Spleen (tissue), 11 donors: ENCODE data around the gene BECN2. TPM values are rescaled to one million over a fixed set of nuclear protein-coding genes. Genes with fewer than 3 reads are reported as not detected.
A peak's percentile ranks its signal among the peaks of the same experiment; 100 is the strongest.
"Not testable (repeated sequence)": the region's sequence is repeated elsewhere in the genome, so short reads cannot be mapped to it uniquely, and the experiment has no call there.

Experiments
- DNase-seq: peaks from one replicate; pipeline ENCODE4 v3.0.0-alpha.2; 2020
- H3K27ac ChIP-seq, 8 donors: fragments of 200-600 bp; sonication (generic) in 7 of 8; 1 replicate in 4 of 8; 2 replicates in 4 of 8; pipeline versions ENCODE4 v1.5.0 to v1.8.0; 2016 to 2021; ENCODE audit warnings: inconsistent platforms in 4 of 8, mild to moderate bottlenecking in 4 of 8, moderate library complexity in 1 of 8
- H3K27me3 ChIP-seq, 7 donors: fragments of 200-600 bp; sonication (generic) in 6 of 7; replicated peaks in 1 of 7; 1 replicate in 4 of 7; 2 replicates in 3 of 7; pipeline versions ENCODE4 v1.5.0 to v1.8.0; 2016 to 2021; ENCODE audit warnings: inconsistent platforms in 3 of 7, mild to moderate bottlenecking in 1 of 7
- H3K36me3 ChIP-seq, 6 donors: fragments of 200-600 bp; sonication (generic) in 5 of 6; 1 replicate in 4 of 6; 2 replicates in 2 of 6; pipeline versions ENCODE4 v1.5.0 to v1.8.0; 2016 to 2021; ENCODE audit warnings: inconsistent platforms in 2 of 6
- H3K4me1 ChIP-seq, 6 donors: fragments of 200-600 bp; sonication (generic) in 5 of 6; 1 replicate in 3 of 6; 2 replicates in 3 of 6; pipeline versions ENCODE4 v1.5.0 to v1.8.0; 2016 to 2021; ENCODE audit warnings: inconsistent platforms in 3 of 6
- H3K4me3 ChIP-seq, 8 donors: fragments of 200-600 bp; sonication (generic) in 7 of 8; 1 replicate in 4 of 8; 2 replicates in 4 of 8; pipeline versions ENCODE4 v1.5.0 to v1.8.0; 2016 to 2021; ENCODE audit warnings: inconsistent platforms in 4 of 8, mild to moderate bottlenecking in 4 of 8, moderate library complexity in 2 of 8
- H3K9me3 ChIP-seq, 8 donors: fragments of 200-600 bp; sonication (generic) in 7 of 8; 1 replicate in 4 of 8; 2 replicates in 4 of 8; pipeline versions ENCODE4 v1.5.0 to v1.8.0; 2016 to 2021; ENCODE audit warnings: inconsistent platforms in 4 of 8
- CTCF ChIP-seq, 11 experiments: fragments of 200-600 bp in 7 of 11; fragments of 450-650 bp in 4 of 11; sonication (generic) in 4 of 11; IDR thresholded peaks in 8 of 11; conservative IDR thresholded peaks in 3 of 11; 1 replicate in 7 of 11; 2 replicates in 4 of 11; pipeline versions ENCODE4 v1.4.0 to v1.8.0; 2016 to 2021; ENCODE audit warnings: antibody characterized with exemption in 11 of 11, inconsistent platforms in 4 of 11, mild to moderate bottlenecking in 1 of 11
- POLR2A ChIP-seq, 3 donors: fragments of 450-650 bp; IDR thresholded peaks; one replicate each; pipeline ENCODE4 v1.5.1; 2017; ENCODE audit warnings: antibody characterized with exemption in 3 of 3, mild to moderate bottlenecking in 1 of 3
- POLR2AphosphoS5 ChIP-seq, 3 donors: sonication (generic); formaldehyde crosslinking; IDR thresholded peaks; one replicate each; pipeline ENCODE4 v1.5.1; 2017; ENCODE audit warnings: antibody characterized with exemption in 3 of 3
- WGBS, 5 donors: extraction: QIAGEN DNeasy Blood & Tissue Kit in 3 of 5; methylation state at CpG; one replicate each; pipeline versions ENCODE4 v1.1.5 to v1.1.7; 2013 to 2018; 5-methylcytosine and 5-hydroxymethylcytosine counted together
- intact Hi-C: fragments of 100-400 bp; cut with DNase I; formaldehyde crosslinking; loops from one replicate; pipeline ENCODE4 v1.15.0; 2023; ENCODE audit warnings: low total_unique reads
- polyA plus RNA-seq, 3 donors: library from polyadenylated mRNA; stranded (reverse); fragments of 200-250 nt; gene quantifications; one replicate each; pipeline ENCODE4 v1.2.1, GENCODE V29; 2013
- total RNA-seq, 7 donors: library from RNA; depleted of rRNA in 3 of 7; stranded (reverse); fragments of >200 nt in 3 of 7; fragmentation: NEBNext Ultra II Directional in 4 of 7; extraction: Animal tissue kit (Norgen Biotek cat#: 25700) in 4 of 7; gene quantifications; one replicate each; pipeline versions ENCODE4 v1.1.0 to v1.2.1, GENCODE V29; 2016 to 2021
- donor health status: healthy with polysubstance abuse.
- donor health status: DM: no; HTN: no; CAD: no; lungs with moderate emphysema.
- donor health status: DM: no; HTN: no; CAD: no.
- donor health status: Bipolar disorder and iron deficiency.
- donor health status: healthy.
- donor health status: DM: no; HTN: no; CAD: no.
- donor health status: DM: yes; HTN: yes; CAD: no.

The BECN2 gene
- total and polyA plus RNA-seq, 10 donors, result not detected

- Histone ChIP-seq H3K36me3 (no peaks in the 10 kb centered on the region), H3K9me3 (no peaks in the 10 kb centered on the region), H3K27ac (no peak overlapping the region), H3K4me3 (no peak overlapping the region), H3K27me3 (no peaks in the 10 kb centered on the region), H3K4me1 (no peaks in the 10 kb centered on the region)
- TF ChIP-seq CTCF (IDR thresholded peaks at IDR 0.05 in 8 of 11, conservative IDR thresholded peaks at IDR 0.05 in 3 of 11) (no peak), POLR2AphosphoS5 (IDR thresholded peaks at IDR 0.05) (no peak), POLR2A (IDR thresholded peaks at IDR 0.05) (no peak)
- intact Hi-C loops, result no loop called here
- 87 to 94% (median 92%) methylated on average over 18 of the region's 18 CpGs for WGBS, 5 donors
- DNase-seq, result no peak
Observed at GRCh38 chr1:241979071-241979470, 21.5 kb downstream of the BECN2 start.

- Histone ChIP-seq H3K9me3 (no peaks in the 10 kb centered on the region), H3K27ac (no peak overlapping the region), H3K4me3 (no peak overlapping the region), H3K36me3 (no peaks in the 10 kb centered on the region), H3K4me1 (no peaks in the 10 kb centered on the region), H3K27me3 (no peaks in the 10 kb centered on the region)
- no peak for TF ChIP-seq POLR2A (IDR thresholded peaks at IDR 0.05)
- no peak for TF ChIP-seq CTCF (IDR thresholded peaks at IDR 0.05 in 8 of 11, conservative IDR thresholded peaks at IDR 0.05 in 3 of 11)
- TF ChIP-seq POLR2AphosphoS5 (IDR thresholded peaks at IDR 0.05), result no peak
- WGBS, 5 donors, result 61 to 91% (median 83%) methylated on average over 1 of the region's 1 CpG
- DNase-seq, result no peak
- intact Hi-C loops, result no loop called here
Observed at GRCh38 chr1:241979926-241980325, 22.4 kb downstream of the BECN2 start.

GRCh38 chr1:241985787-241986186, 28.2 kb downstream of the BECN2 start:
- no peak for TF ChIP-seq POLR2AphosphoS5 (IDR thresholded peaks at IDR 0.05)
- peak in 6 of 11 experiments; percentile 12 to 40 (median 27) for TF ChIP-seq CTCF (IDR thresholded peaks at IDR 0.05 in 8 of 11, conservative IDR thresholded peaks at IDR 0.05 in 3 of 11)
- TF ChIP-seq POLR2A (IDR thresholded peaks at IDR 0.05), result no peak
- Histone ChIP-seq H3K9me3 (no peaks in the 10 kb centered on the region), H3K4me3 (no peak overlapping the region), H3K36me3 (no peaks in the 10 kb centered on the region), H3K27me3 (no peaks in the 10 kb centered on the region), H3K27ac (no peak overlapping the region), H3K4me1 (no peaks in the 10 kb centered on the region)
- no peak for DNase-seq
- intact Hi-C loops, result no loop called here
- WGBS, 5 donors, result 72 to 79% (median 76%) methylated on average over 10 of the region's 10 CpGs

GRCh38 chr1:241988389-241988930, 30.9 kb downstream of the BECN2 start:
- H3K9me3 ChIP-seq, H3K27ac ChIP-seq, intact Hi-C loops, H3K27me3 ChIP-seq, DNase-seq, H3K4me1 ChIP-seq, H3K4me3 ChIP-seq, H3K36me3 ChIP-seq: not testable (repeated sequence)
- 78 to 89% (median 84%) methylated on average over 10 of the region's 10 CpGs for WGBS, 5 donors

- Histone ChIP-seq H3K4me1 (no peaks in the 10 kb centered on the region), H3K27ac (no peak overlapping the region), H3K4me3 (no peak overlapping the region), H3K27me3 (no peaks in the 10 kb centered on the region), H3K36me3 (no peaks in the 10 kb centered on the region), H3K9me3 (no peaks in the 10 kb centered on the region)
- no peak for TF ChIP-seq POLR2AphosphoS5 (IDR thresholded peaks at IDR 0.05)
- TF ChIP-seq CTCF (IDR thresholded peaks at IDR 0.05 in 8 of 11, conservative IDR thresholded peaks at IDR 0.05 in 3 of 11), result no peak
- no peak for TF ChIP-seq POLR2A (IDR thresholded peaks at IDR 0.05)
- intact Hi-C loops, result no loop called here
- WGBS, 5 donors, result 82 to 89% (median 87%) methylated on average over 10 of the region's 10 CpGs
- DNase-seq, result no peak
Observed at GRCh38 chr1:241990040-241990439, 32.5 kb downstream of the BECN2 start.
